Fibroblast of pulmonary artery (primary cell): ENCODE data around the gene TENM3.

Experiments
- DNase-seq: peaks from one replicate; pipeline ENCODE4 v3.0.0-alpha.2; 2010; ENCODE audit warnings: low read depth
- H3K4me3 ChIP-seq: replicated peaks from 2 replicates; pipeline ENCODE4 v1.5.1; 2011; ENCODE audit warnings: low read depth, mild to moderate bottlenecking, control low read depth, low read length, moderate library complexity
- CTCF ChIP-seq: IDR thresholded peaks from 2 replicates; pipeline ENCODE4 v1.5.1; 2011; ENCODE audit warnings: mild to moderate bottlenecking, control low read depth, low read length, inconsistent platforms; ENCODE audit errors: missing control alignments

Gene TENM3

GRCh38 chr4:182448281-182449151 lies 205.3 kb downstream of the TENM3 start:
- TF ChIP-seq CTCF, result no peak
- H3K4me3 ChIP-seq, result peak overlapping the region; percentile 61
- peak; percentile 89 for DNase-seq

GRCh38 chr4:182449186-182449929 lies 206.2 kb downstream of the TENM3 start:
- no peak for TF ChIP-seq CTCF
- DNase-seq, result peak; percentile 47
- H3K4me3 ChIP-seq, result peak overlapping the region; percentile 61

DNA sequence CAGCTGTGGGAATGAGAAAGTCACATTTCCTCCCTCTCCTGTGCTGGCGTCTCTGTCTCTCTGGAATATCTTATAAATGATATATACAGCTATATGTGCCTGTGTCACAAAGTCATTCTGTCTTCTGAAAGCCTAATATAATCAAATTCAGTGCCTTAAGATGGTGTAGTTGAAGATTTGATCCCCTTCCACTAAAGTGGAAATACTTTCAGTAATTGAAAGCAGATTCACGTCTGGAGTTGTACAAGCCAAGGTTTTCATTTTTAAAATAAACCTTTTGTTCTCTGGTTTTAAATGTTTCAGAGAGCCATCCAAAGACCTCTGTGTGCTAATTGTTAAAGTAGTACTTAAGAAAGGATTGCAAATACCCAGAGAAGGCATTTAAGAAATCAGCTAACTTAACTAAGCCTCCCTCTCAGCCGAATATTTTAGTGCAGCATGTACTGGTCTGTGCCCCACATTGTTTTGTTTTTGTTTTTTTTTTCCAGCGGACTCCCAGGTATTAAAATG lies 206.8 kb downstream of the TENM3 start:
- peak overlapping the region; percentile 61 for H3K4me3 ChIP-seq
- no peak for DNase-seq
- TF ChIP-seq CTCF, result no peak

DNA sequence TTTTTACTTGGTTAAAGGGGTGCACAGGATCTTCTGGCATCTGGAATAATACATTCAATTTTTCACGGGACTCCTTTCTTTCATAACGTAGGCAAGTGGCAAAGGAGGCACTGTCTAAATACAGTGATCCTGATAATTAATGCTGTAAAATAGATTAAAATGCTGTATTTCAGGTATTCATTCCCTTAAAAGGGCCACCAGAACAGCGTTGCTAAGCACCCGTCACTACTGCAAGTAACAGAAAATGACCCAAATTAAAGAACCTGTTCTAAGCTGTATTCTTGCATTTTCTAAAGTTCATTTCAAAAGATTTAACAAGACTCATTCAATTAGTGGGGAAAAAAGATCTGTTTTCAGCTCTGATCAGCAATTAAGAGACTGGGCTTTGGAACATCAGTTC lies 208.2 kb downstream of the TENM3 start:
- no peak overlapping the region for H3K4me3 ChIP-seq
- TF ChIP-seq CTCF, result no peak
- no peak for DNase-seq

- no peak for DNase-seq
- TF ChIP-seq CTCF, result no peak
Observed at GRCh38 chr4:182453830-182454229, 210.6 kb downstream of the TENM3 start.

GRCh38 chr4:182454440-182455013 lies 211.3 kb downstream of the TENM3 start:
- TF ChIP-seq CTCF, result no peak
- H3K4me3 ChIP-seq, result no peak overlapping the region
- DNase-seq, result no peak

More at GRCh38 chr4:182453830-182454229, 210.6 kb downstream of the TENM3 start:
- H3K4me3 ChIP-seq, result no peak overlapping the region
